Nephron (organoid): ENCODE results near the gene TSPAN18.

ENCODE experiments used
- H3K27ac Mint-ChIP-seq, 3 experiments: 2 replicates each; pipeline ENCODE4 v1.8.0; 2020; ENCODE audit warnings: mixed read lengths in 3 of 3, mild to moderate bottlenecking in 2 of 3, moderate library complexity in 1 of 3
- H3K27me3 Mint-ChIP-seq: 2 replicates; pipeline ENCODE4 v1.8.0; 2021; ENCODE audit warnings: low read depth, mild to moderate bottlenecking, moderate library complexity, mixed read lengths
- H3K36me3 Mint-ChIP-seq: 2 replicates; pipeline ENCODE4 v1.8.0; 2020; ENCODE audit warnings: low read depth, mixed read lengths
- H3K4me1 Mint-ChIP-seq: 2 replicates; pipeline ENCODE4 v1.8.0; 2020; ENCODE audit warnings: mixed read lengths
- H3K4me3 Mint-ChIP-seq, 3 experiments: 2 replicates each; pipeline ENCODE4 v1.8.0; 2020; ENCODE audit warnings: mild to moderate bottlenecking in 3 of 3, mixed read lengths in 3 of 3, moderate library complexity in 2 of 3
- H3K9me3 Mint-ChIP-seq: 2 replicates; pipeline ENCODE4 v1.8.0; 2020; ENCODE audit warnings: mixed read lengths
- TF ChIP-seq, protein P1 (sequence below), 3 experiments: fragments of 200-600 bp; sonication (generic); IDR thresholded peaks; one replicate each; pipeline ENCODE4 v1.5.0; 2021; ENCODE audit warnings: antibody characterized with exemption in 3 of 3; ENCODE audit not compliant: unreplicated experiment in 3 of 3

The TSPAN18 gene

DNA sequence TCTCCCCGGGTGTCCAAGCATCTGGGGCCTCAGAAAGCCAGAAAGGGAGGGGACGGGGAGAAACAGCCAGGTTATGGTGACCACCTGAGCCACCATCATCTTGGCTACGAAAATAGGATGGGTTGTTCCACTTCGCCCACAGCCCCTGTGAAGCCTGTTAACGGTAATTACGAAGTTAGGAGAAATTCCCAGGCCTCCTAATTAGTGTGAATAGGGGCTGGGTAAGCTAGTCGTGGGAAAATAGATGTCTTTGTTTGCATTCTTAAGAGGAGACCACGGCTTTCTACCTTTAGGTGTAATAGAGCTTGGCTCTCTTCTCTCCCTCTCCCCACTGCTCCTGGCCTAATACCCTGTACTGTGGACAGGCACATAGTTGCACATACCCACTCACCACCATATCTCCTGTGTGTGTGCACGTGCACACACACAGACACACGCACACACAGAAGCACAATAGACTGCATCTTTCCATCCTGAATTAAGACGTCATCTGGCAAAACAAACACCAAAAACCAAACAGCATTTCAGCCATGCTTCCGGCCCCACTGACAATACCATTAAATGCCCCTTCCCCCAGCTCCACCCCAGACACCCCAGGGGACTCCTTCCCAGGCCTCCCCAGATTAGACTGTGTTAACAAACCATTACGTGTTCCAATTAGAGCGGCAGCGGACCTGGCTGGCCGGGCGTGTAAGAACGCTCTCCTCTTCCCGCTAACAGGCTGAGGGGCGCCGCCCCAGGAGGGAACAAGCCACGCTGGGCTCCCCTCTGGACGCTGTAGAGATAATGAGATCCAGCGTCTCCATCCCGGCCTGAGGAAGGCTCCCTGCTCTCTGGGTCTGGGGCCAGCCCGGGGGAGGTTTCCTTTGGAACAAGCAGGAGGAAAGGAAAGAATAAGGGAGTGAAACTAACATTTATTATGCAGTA lies 151.1 kb downstream of the TSPAN18 start:
- Mint-ChIP-seq H3K27me3 (peaks cover 3% of the 10 kb centered on the region), H3K27ac (no peak overlapping the region), H3K36me3 (no peaks in the 10 kb centered on the region), H3K4me3 (no peak overlapping the region), H3K9me3 (no peaks in the 10 kb centered on the region), H3K4me1 (peaks cover 25% of the 10 kb centered on the region)
- TF ChIP-seq, protein P1, sequence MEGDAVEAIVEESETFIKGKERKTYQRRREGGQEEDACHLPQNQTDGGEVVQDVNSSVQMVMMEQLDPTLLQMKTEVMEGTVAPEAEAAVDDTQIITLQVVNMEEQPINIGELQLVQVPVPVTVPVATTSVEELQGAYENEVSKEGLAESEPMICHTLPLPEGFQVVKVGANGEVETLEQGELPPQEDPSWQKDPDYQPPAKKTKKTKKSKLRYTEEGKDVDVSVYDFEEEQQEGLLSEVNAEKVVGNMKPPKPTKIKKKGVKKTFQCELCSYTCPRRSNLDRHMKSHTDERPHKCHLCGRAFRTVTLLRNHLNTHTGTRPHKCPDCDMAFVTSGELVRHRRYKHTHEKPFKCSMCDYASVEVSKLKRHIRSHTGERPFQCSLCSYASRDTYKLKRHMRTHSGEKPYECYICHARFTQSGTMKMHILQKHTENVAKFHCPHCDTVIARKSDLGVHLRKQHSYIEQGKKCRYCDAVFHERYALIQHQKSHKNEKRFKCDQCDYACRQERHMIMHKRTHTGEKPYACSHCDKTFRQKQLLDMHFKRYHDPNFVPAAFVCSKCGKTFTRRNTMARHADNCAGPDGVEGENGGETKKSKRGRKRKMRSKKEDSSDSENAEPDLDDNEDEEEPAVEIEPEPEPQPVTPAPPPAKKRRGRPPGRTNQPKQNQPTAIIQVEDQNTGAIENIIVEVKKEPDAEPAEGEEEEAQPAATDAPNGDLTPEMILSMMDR (IDR thresholded peaks at IDR 0.05; ENCODE audit: unreplicated experiment in 3 of 3) = no peak

DNA sequence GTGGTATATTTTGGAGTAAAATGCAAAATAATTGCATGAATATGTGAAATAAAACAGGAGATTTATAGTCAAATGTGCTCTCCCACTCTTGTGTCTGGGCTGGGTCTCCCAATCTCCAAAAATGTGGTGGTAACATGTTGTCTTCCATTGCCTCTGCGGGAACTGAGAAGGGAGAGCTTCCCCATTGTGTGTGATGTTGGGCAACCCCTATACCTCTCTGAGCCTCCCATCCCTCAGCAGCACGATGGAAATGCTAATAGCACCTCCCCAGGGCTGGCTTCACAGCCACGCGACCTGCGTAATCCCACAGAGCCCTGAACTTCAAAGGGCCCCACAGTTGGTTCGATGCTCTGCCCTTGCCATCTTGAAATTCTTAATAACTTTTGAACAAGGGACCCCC lies 151.9 kb downstream of the TSPAN18 start:
- Mint-ChIP-seq H3K9me3 (no peaks in the 10 kb centered on the region), H3K27ac (no peak overlapping the region), H3K27me3 (peaks cover 7% of the 10 kb centered on the region), H3K4me1 (peaks cover 29% of the 10 kb centered on the region), H3K4me3 (no peak overlapping the region), H3K36me3 (no peaks in the 10 kb centered on the region)
- TF ChIP-seq, protein P1 (IDR thresholded peaks at IDR 0.05; ENCODE audit: unreplicated experiment in 3 of 3) = no peak

DNA sequence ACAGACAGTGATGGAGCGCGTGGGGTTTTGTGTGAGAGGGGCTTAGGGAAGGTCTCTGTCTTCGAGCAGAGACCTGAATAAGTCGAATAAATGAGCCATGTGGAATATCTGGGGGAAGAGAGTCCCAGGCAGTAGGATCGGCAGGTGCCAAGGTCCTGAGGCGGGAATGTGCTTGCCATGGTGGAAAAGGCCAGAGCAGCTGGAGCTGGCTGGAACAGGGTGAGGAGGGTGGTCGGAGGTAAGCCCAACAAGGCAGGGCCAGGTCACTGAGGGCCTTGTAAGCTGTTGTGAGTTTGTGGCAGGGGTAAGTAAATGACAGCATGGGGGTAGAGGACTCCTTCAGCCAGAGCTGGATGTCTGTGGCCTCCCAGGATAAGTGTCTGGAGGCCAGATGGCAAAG lies 152.7 kb downstream of the TSPAN18 start:
- Mint-ChIP-seq H3K36me3 (no peaks in the 10 kb centered on the region), H3K4me3 (no peak overlapping the region), H3K27me3 (peaks cover 7% of the 10 kb centered on the region), H3K9me3 (no peaks in the 10 kb centered on the region), H3K27ac (no peak overlapping the region), H3K4me1 (peaks cover 34% of the 10 kb centered on the region)
- TF ChIP-seq, protein P1 (IDR thresholded peaks at IDR 0.05; ENCODE audit: unreplicated experiment in 3 of 3) = no peak

DNA sequence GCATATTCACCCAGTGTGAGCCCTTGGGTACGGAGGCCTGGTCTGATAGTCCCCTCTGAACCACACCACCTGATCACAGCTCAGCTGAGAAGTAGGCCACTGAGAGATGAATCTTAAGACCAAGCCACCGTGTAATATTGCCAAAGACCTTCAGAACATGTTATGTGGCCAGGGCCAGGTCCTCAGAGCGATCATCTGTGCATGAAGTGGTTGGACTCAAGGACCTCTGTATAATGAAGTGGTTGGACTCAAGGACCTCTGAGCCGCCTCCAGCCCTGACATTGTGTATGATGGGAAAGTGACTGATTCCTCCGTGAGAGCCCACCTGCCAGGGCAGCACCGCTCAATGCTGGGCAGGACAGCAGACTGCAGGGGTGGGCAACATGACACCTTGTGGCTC lies 153.7 kb downstream of the TSPAN18 start:
- Mint-ChIP-seq H3K4me1 (peaks cover 35% of the 10 kb centered on the region), H3K36me3 (no peaks in the 10 kb centered on the region), H3K27ac (peak overlapping the region in 1 of 3 experiments; percentile 18), H3K27me3 (peaks cover 8% of the 10 kb centered on the region), H3K4me3 (no peak overlapping the region), H3K9me3 (no peaks in the 10 kb centered on the region)
- TF ChIP-seq, protein P1 (IDR thresholded peaks at IDR 0.05; ENCODE audit: unreplicated experiment in 3 of 3) = no peak

DNA sequence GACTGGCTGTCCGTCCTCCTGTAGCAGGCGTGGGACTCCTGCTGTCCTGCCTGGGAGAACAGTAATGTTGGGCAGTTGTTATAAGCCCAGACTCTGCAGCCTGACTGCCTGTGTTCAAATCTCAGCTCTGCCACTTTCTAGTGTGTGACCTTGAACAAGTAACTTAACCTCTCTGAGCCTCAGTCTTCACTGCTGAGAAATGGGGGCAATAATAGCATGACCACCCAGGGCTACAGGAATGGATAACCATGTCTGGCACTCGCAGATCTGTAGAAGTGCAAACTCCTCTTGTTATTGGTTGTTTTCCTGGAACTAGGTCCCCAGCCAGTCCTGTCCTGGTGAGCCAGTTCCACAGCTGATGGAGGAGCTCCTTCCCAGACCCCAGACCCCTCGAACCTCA lies 154.2 kb downstream of the TSPAN18 start:
- TF ChIP-seq, protein P1 (IDR thresholded peaks at IDR 0.05; ENCODE audit: unreplicated experiment in 3 of 3) = no peak
- H3K4me3 Mint-ChIP-seq = no peak overlapping the region
- no peaks in the 10 kb centered on the region for H3K36me3 Mint-ChIP-seq
- no peak overlapping the region for H3K27ac Mint-ChIP-seq
- no peaks in the 10 kb centered on the region for H3K9me3 Mint-ChIP-seq
- peaks cover 40% of the 10 kb centered on the region for H3K4me1 Mint-ChIP-seq
- peaks cover 13% of the 10 kb centered on the region for H3K27me3 Mint-ChIP-seq

DNA sequence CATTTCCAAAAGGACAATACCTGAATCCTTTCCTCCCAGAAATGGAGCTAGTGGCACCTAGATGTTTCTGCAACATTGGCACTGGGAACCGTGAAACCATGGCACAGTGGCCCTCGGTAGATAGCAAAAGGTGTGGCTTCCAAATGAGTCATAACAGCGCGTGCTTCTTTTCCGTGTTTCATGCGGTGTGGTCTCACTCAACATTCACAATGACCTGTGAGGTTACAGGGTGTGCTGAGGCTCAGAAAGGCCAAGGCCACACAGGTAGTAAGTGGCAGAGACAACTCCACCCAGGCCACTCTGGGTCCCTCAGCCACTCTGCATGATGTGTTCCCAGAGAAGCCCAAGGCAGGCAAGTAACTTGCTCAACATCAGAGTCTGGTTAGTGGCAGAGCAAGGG lies 156.5 kb downstream of the TSPAN18 start:
- H3K4me1 Mint-ChIP-seq = peaks cover 45% of the 10 kb centered on the region
- TF ChIP-seq, protein P1 (IDR thresholded peaks at IDR 0.05; ENCODE audit: unreplicated experiment in 3 of 3) = no peak
- H3K9me3 Mint-ChIP-seq = no peaks in the 10 kb centered on the region
- no peaks in the 10 kb centered on the region for H3K36me3 Mint-ChIP-seq
- no peak overlapping the region for H3K4me3 Mint-ChIP-seq
- peak overlapping the region in 2 of 3 experiments; percentile 14 to 68 for H3K27ac Mint-ChIP-seq
- peaks cover 15% of the 10 kb centered on the region for H3K27me3 Mint-ChIP-seq
